NT2/D1 (cell line): Measurements from ENCODE around the gene FLOT2.

Experiments used
- SUZ12 ChIP-seq: IDR thresholded peaks from 2 replicates; pipeline ENCODE4 v1.6.1; 2011; ENCODE audit not compliant: insufficient read length, insufficient read depth; ENCODE audit errors: extremely low read depth
- YY1 ChIP-seq: IDR thresholded peaks from 2 replicates; pipeline ENCODE4 v1.6.1; 2011; ENCODE audit not compliant: insufficient read length, insufficient read depth
- ZNF274 ChIP-seq: IDR thresholded peaks from 2 replicates; pipeline ENCODE4 v1.6.1; 2011; ENCODE audit warnings: mild to moderate bottlenecking, low read depth, low read length

DNA sequence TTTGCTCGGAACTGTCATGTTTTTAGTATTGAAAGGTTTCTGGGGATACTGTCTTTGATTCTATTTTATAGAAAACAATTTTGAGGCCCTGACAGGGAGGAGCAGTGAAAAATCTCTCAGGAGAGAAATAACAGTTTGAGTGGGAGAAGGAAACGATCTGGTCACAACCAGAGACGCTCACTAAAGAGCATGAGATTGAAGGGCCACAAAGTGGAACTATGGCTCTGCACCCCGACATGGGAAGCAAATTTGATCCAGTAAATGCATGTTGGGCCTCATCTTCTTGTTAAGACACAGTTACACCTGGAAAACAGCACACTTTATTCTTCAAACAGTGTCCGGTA, 42.2 kb downstream of the FLOT2 start:
- no peak for TF ChIP-seq ZNF274
- no peak for TF ChIP-seq YY1
- TF ChIP-seq SUZ12 = no peak
